K562 (cell line): ENCODE data around the gene MRPL55. TPM values are rescaled to one million over a fixed set of nuclear protein-coding genes. Genes with fewer than 3 reads are reported as not detected.

Source experiments
- EGR1 ChIP-seq: fragments of 450-650 bp; conservative IDR thresholded peaks from 2 replicates; pipeline ENCODE4 v1.6.1; 2017; ENCODE audit warnings: mild to moderate bottlenecking
- HLTF ChIP-seq: fragments of 450-650 bp; IDR thresholded peaks from 2 replicates; pipeline ENCODE4 v1.6.1; 2016
- HOMEZ ChIP-seq: fragments of 250-450 bp; sonication (Bioruptor Pico); IDR thresholded peaks from 2 replicates; pipeline ENCODE4 v1.4.0; 2020; ENCODE audit warnings: mild to moderate bottlenecking, moderate library complexity
- LEF1 ChIP-seq: fragments of 450-650 bp; IDR thresholded peaks from 2 replicates; pipeline ENCODE4 v1.6.1; 2016; ENCODE audit warnings: mild to moderate bottlenecking
- MECOM ChIP-seq: fragments of 250-450 bp; sonication (Bioruptor Pico); IDR thresholded peaks from 2 replicates; pipeline ENCODE4 v1.8.0; 2022; ENCODE audit warnings: inconsistent platforms
- MIER1 ChIP-seq: fragments of 450-650 bp; IDR thresholded peaks from 2 replicates; pipeline ENCODE4 v1.6.1; 2016; ENCODE audit warnings: antibody characterized with exemption, mild to moderate bottlenecking, low read depth
- PCBP1 ChIP-seq: fragments of 200-400 bp; formaldehyde crosslinking; IDR thresholded peaks from 2 replicates; pipeline ENCODE4 v1.6.1; 2018; ENCODE audit warnings: mild to moderate bottlenecking, low read depth, low read length; ENCODE audit not compliant: poor library complexity, severe bottlenecking
- PHB2 ChIP-seq: fragments of 450-650 bp; IDR thresholded peaks from 2 replicates; pipeline ENCODE4 v1.6.1; 2017; ENCODE audit warnings: low read depth
- POLR2A ChIP-seq: fragments of 450-650 bp; conservative IDR thresholded peaks from 2 replicates; pipeline ENCODE4 v1.6.1; 2016
- RBFOX2 ChIP-seq: fragments of 200-400 bp; formaldehyde crosslinking; IDR thresholded peaks from 2 replicates; pipeline ENCODE4 v1.6.1; 2017; ENCODE audit warnings: low read depth, mild to moderate bottlenecking, low read length, moderate library complexity
- ZC3H8 ChIP-seq: fragments of 450-650 bp; IDR thresholded peaks from 2 replicates; pipeline ENCODE4 v1.6.1; 2017
- ZNF143 ChIP-seq: sonication (generic); formaldehyde crosslinking; IDR thresholded peaks from 2 replicates; pipeline ENCODE4 v1.9.0; 2022; ENCODE audit warnings: mild to moderate bottlenecking, missing genetic modification reagents
- ZNF444 ChIP-seq: fragments of 250-450 bp; sonication (Bioruptor Pico); IDR thresholded peaks from 2 replicates; pipeline ENCODE4 v1.4.0; 2020; ENCODE audit warnings: mild to moderate bottlenecking, moderate library complexity
- ZNF449 ChIP-seq: fragments of 250-450 bp; sonication (Bioruptor Pico); IDR thresholded peaks from 2 replicates; pipeline ENCODE4 v1.8.0; 2022; ENCODE audit warnings: moderate library complexity, mild to moderate bottlenecking, inconsistent platforms
- ZNF639 ChIP-seq, 2 experiments: fragments of 200-800 bp in 1 of 2; sonication (Bioruptor generic) in 1 of 2; sonication (generic) in 1 of 2; formaldehyde crosslinking in 1 of 2; IDR thresholded peaks in 1 of 2; conservative IDR thresholded peaks in 1 of 2; 2 replicates each; pipeline versions ENCODE4 v1.5.0 to v1.6.1; 2016 to 2020; ENCODE audit warnings: missing compliant biosample characterization in 1 of 2, missing genetic modification characterization in 1 of 2, missing genetic modification reagents in 1 of 2
- ZNF655 ChIP-seq: fragments of 250-450 bp; sonication (Bioruptor Pico); IDR thresholded peaks from 2 replicates; pipeline ENCODE4 v1.5.0; 2021
- ZNF717 ChIP-seq: fragments of 250-450 bp; sonication (Bioruptor Pico); IDR thresholded peaks from 2 replicates; pipeline ENCODE4 v1.5.0; 2021
- polyA plus RNA-seq, 8 experiments: library from polyadenylated mRNA; depleted of rRNA in 4 of 8; stranded (reverse) in 5 of 8; unstranded in 3 of 8; fragments of >200 nt; fragmentation: Nextera tagmentation in 2 of 8; fragmentation: Illumina TruSeq in 1 of 8; extraction: Ambion mirVana in 2 of 8; extraction: Trizol in 1 of 8; gene quantifications; 2 replicates each; pipeline versions ENCODE4 v1.2.1 to v1.2.3, GENCODE V29; 2011 to 2014; ENCODE audit warnings: inconsistent platforms in 1 of 8, missing spikeins in 1 of 8
- total RNA-seq, 7 experiments: library from RNA; depleted of rRNA in 6 of 7; stranded (reverse); fragments of >200 nt in 6 of 7; fragmentation: Illumina TruSeq in 2 of 7; extraction: Trizol in 2 of 7; gene quantifications; 2 replicates each; pipeline versions ENCODE4 v1.2.1 to v1.2.3, GENCODE V29; 2011 to 2021; ENCODE audit warnings: low replicate concordance in 1 of 7

MRPL55 gene
- total and polyA plus RNA-seq, 9 of the 15 experiments (the other 6 are each of a cell fraction or from before 2014, with no cell fraction given), result 34.9 to 228 (median 81.0) TPM

GRCh38 chr1:228085287-228085951 is 23.7 kb downstream of the MRPL55 start (continued):
- TF ChIP-seq ZNF655 (CRISPR knock-in tag), result no peak
- TF ChIP-seq ZNF717, result no peak
- TF ChIP-seq MIER1, result no peak
- TF ChIP-seq ZNF444, result no peak
- TF ChIP-seq ZNF449 (CRISPR knock-in tag), result no peak
- TF ChIP-seq RBFOX2, result no peak
- no peak for TF ChIP-seq LEF1
- TF ChIP-seq POLR2A, result no peak
- TF ChIP-seq MECOM (CRISPR knock-in tag), result peak; percentile 88
- TF ChIP-seq HOMEZ (CRISPR knock-in tag), result 0 out of 2 replicates have a peak, but pooled peaks have one; percentile 35
- no peak for TF ChIP-seq ZNF143 (CRISPR knock-in tag)
- no peak for TF ChIP-seq PHB2
- no peak for TF ChIP-seq HLTF
- TF ChIP-seq EGR1, result no peak
- no peak for TF ChIP-seq PCBP1
- TF ChIP-seq ZNF639 (CRISPR knock-in tag; conservative IDR thresholded peaks at IDR 0.05 in 1 of 2, IDR thresholded peaks at IDR 0.05 in 1 of 2), result no peak
- TF ChIP-seq ZC3H8, result no peak
